ENCODE results near the gene CTNNAL1. TPM values are rescaled to one million over a fixed set of nuclear protein-coding genes. Genes with fewer than 3 reads are reported as not detected.

Gene CTNNAL1
- total and polyA plus RNA-seq, 9 of the 15 experiments (the other 6 are each of a cell fraction or from before 2014, with no cell fraction given), result 23.2 to 78.0 (median 46.7) TPM

DNA sequence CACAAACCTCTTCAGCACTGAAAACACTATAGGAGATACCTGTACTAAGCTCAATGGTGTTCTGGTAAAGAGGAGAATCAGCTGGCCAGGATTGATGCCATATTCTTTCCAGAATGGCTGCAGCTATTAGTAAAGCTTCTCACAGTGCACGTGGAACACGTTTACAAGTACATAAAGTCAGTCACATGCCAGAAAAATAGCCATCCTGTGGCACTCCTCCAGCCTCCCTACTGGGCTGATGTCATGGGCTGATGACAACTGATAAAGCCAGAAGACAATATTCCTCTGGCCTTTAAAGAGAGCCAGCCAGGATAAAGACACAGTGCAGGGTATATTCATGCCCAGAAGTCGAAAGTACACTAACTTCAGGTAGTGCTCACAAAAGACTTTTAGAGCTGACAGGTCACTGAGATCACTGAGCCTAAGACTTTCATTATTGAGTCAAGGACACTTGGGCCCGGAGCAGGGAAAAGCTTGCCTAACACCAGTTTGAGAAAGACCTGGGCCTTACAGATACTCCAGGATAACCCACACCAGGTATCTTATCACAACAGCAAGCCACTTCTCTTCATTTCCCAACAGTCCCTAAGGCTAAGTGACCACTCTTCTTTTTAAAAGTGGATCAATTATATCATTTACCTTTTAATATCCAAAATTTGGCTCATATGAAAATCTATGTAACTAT is 49.7 kb downstream of the CTNNAL1 start (continued):
- TF ChIP-seq, protein P1, sequence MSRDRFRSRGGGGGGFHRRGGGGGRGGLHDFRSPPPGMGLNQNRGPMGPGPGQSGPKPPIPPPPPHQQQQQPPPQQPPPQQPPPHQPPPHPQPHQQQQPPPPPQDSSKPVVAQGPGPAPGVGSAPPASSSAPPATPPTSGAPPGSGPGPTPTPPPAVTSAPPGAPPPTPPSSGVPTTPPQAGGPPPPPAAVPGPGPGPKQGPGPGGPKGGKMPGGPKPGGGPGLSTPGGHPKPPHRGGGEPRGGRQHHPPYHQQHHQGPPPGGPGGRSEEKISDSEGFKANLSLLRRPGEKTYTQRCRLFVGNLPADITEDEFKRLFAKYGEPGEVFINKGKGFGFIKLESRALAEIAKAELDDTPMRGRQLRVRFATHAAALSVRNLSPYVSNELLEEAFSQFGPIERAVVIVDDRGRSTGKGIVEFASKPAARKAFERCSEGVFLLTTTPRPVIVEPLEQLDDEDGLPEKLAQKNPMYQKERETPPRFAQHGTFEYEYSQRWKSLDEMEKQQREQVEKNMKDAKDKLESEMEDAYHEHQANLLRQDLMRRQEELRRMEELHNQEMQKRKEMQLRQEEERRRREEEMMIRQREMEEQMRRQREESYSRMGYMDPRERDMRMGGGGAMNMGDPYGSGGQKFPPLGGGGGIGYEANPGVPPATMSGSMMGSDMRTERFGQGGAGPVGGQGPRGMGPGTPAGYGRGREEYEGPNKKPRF (IDR thresholded peaks at IDR 0.05; ENCODE audit: low read depth, low read length), result no peak
- TF ChIP-seq BMI1 (IDR thresholded peaks at IDR 0.05; ENCODE audit: low read length) (no peak), ZNF830 (CRISPR knock-in tag; IDR thresholded peaks at IDR 0.05) (no peak), HDAC2 (IDR thresholded peaks at IDR 0.05) (no peak), EZH2 (IDR thresholded peaks at IDR 0.05; ENCODE audit: borderline replicate concordance, low read depth, low read length) (no peak), NR2C1 (IDR thresholded peaks at IDR 0.05) (no peak), NR2C1 (tag; IDR thresholded peaks at IDR 0.05) (no peak), ZBTB7A (IDR thresholded peaks at IDR 0.05; ENCODE audit: borderline replicate concordance, control insufficient read depth, low read depth, low read length) (no peak), FOXA1 (IDR thresholded peaks at IDR 0.05; ENCODE audit: borderline replicate concordance) (no peak), MCM2 (IDR thresholded peaks at IDR 0.05; ENCODE audit: low read depth) (no peak), TBP (optimal IDR thresholded peaks at IDR 0.05; ENCODE audit: low read depth, low read length) (no peak), MYNN (IDR thresholded peaks at IDR 0.05) (no peak), MYNN (CRISPR knock-in tag; IDR thresholded peaks at IDR 0.05) (no peak), ZNF764 (CRISPR knock-in tag; IDR thresholded peaks at IDR 0.05; ENCODE audit: low read depth) (no peak), KAT8 (IDR thresholded peaks at IDR 0.05; ENCODE audit: low read depth) (no peak), SMARCB1 (IDR thresholded peaks at IDR 0.05; ENCODE audit: insufficient read length, low read depth) (no peak), POLR2A (conservative IDR thresholded peaks at IDR 0.05) (no peak), RAD51 (IDR thresholded peaks at IDR 0.05; ENCODE audit: borderline replicate concordance, low read depth) (peak; percentile 33; the same call in 1 of the 2 replicates)
- TF ChIP-seq, protein P2, sequence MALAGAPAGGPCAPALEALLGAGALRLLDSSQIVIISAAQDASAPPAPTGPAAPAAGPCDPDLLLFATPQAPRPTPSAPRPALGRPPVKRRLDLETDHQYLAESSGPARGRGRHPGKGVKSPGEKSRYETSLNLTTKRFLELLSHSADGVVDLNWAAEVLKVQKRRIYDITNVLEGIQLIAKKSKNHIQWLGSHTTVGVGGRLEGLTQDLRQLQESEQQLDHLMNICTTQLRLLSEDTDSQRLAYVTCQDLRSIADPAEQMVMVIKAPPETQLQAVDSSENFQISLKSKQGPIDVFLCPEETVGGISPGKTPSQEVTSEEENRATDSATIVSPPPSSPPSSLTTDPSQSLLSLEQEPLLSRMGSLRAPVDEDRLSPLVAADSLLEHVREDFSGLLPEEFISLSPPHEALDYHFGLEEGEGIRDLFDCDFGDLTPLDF (CRISPR knock-in tag; IDR thresholded peaks at IDR 0.05), result no peak
- TF ChIP-seq, protein P3, sequence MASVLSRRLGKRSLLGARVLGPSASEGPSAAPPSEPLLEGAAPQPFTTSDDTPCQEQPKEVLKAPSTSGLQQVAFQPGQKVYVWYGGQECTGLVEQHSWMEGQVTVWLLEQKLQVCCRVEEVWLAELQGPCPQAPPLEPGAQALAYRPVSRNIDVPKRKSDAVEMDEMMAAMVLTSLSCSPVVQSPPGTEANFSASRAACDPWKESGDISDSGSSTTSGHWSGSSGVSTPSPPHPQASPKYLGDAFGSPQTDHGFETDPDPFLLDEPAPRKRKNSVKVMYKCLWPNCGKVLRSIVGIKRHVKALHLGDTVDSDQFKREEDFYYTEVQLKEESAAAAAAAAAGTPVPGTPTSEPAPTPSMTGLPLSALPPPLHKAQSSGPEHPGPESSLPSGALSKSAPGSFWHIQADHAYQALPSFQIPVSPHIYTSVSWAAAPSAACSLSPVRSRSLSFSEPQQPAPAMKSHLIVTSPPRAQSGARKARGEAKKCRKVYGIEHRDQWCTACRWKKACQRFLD (CRISPR knock-in tag; IDR thresholded peaks at IDR 0.05), result no peak; the same call in 1 of the 2 replicates
- TF ChIP-seq, protein P4, sequence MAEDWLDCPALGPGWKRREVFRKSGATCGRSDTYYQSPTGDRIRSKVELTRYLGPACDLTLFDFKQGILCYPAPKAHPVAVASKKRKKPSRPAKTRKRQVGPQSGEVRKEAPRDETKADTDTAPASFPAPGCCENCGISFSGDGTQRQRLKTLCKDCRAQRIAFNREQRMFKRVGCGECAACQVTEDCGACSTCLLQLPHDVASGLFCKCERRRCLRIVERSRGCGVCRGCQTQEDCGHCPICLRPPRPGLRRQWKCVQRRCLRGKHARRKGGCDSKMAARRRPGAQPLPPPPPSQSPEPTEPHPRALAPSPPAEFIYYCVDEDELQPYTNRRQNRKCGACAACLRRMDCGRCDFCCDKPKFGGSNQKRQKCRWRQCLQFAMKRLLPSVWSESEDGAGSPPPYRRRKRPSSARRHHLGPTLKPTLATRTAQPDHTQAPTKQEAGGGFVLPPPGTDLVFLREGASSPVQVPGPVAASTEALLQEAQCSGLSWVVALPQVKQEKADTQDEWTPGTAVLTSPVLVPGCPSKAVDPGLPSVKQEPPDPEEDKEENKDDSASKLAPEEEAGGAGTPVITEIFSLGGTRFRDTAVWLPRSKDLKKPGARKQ (CRISPR knock-in tag; IDR thresholded peaks at IDR 0.05), result no peak
- TF ChIP-seq, protein P5, sequence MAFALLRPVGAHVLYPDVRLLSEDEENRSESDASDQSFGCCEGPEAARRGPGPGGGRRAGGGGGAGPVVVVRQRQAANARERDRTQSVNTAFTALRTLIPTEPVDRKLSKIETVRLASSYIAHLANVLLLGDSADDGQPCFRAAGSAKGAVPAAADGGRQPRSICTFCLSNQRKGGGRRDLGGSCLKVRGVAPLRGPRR (CRISPR knock-in tag; IDR thresholded peaks at IDR 0.05), result no peak
- TF ChIP-seq, protein P6, sequence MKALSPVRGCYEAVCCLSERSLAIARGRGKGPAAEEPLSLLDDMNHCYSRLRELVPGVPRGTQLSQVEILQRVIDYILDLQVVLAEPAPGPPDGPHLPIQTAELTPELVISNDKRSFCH (CRISPR knock-in tag; IDR thresholded peaks at IDR 0.05), result no peak
- TF ChIP-seq, protein P6 (tag; IDR thresholded peaks at IDR 0.05), result 0 out of 2 replicates have a peak, but pooled peaks have one; percentile 22
